ENCODE measurements around the gene NOXO1. TPM values are rescaled to one million over a fixed set of nuclear protein-coding genes. Genes with fewer than 3 reads are reported as not detected.

NOXO1 gene
- total RNA-seq, 1 experiment from 2014 or later, result 1.7 TPM

GRCh38 chr16:2016407-2016922 lies 35.2 kb upstream of the NOXO1 start:
- DNase-seq, result no peak
- H3K56ac ChIP-seq (ENCODE audit: insufficient read length, low read depth, low read length), result no peak overlapping the region
- peaks cover 13% of the 10 kb centered on the region; the same call in 1 of the 2 replicates for H3K27me3 ChIP-seq (ENCODE audit: insufficient read depth, low read length)
- no CpG with 5 or more reads among the region's 13 CpGs for WGBS (ENCODE audit: extremely low coverage, insufficient read length, low lambda C conversion rate)
- H3K23me2 ChIP-seq (ENCODE audit: insufficient read length, low read depth, low read length, poor library complexity, severe bottlenecking), result peaks cover 9% of the 10 kb centered on the region
- H2AK5ac ChIP-seq (ENCODE audit: insufficient read length, low read length), result no peak overlapping the region
- H2AFZ ChIP-seq (ENCODE audit: low read length), result no peak overlapping the region
- no peaks in the 10 kb centered on the region for H3K9me3 ChIP-seq (ENCODE audit: control insufficient read depth, low read depth, low read length)
- peak; percentile 78 for TF ChIP-seq CTCF (conservative IDR thresholded peaks at IDR 0.05)
- no peak overlapping the region for H2BK5ac ChIP-seq (ENCODE audit: insufficient read length, low read length)
- H3K4me1 Mint-ChIP-seq, result peaks cover 2% of the 10 kb centered on the region in 2 experiments; a peak in 1 of 4 replicates
- no peak overlapping the region for H2BK20ac ChIP-seq (ENCODE audit: low read depth, low read length, poor library complexity, severe bottlenecking)
- no peak overlapping the region for H4K91ac ChIP-seq (ENCODE audit: insufficient read length, low read depth, low read length)
- no peaks in the 10 kb centered on the region for H4K20me1 ChIP-seq (ENCODE audit: control insufficient read depth, insufficient read depth, insufficient read length)
- no peak overlapping the region for H3T11ph ChIP-seq (ENCODE audit: low read length)
- peaks cover 0 to under 1% of the 10 kb centered on the region in 2 experiments; a peak in 2 of 5 replicates for H3K9me3 Mint-ChIP-seq
- no peak overlapping the region for H3K27ac Mint-ChIP-seq
- no peak overlapping the region for H2BK120ac ChIP-seq (ENCODE audit: low read depth, low read length, poor library complexity, severe bottlenecking)
- no peaks in the 10 kb centered on the region for H3K79me2 ChIP-seq (ENCODE audit: insufficient read depth, low read length)
- peaks cover 0 to 2% (median 0%) of the 10 kb centered on the region in 3 experiments; a peak in 1 of 7 replicates for H3K36me3 Mint-ChIP-seq (ENCODE audit: insufficient read depth in 1 of 3, low read depth in 3 of 3)
- H3K4me3 Mint-ChIP-seq, result no peak overlapping the region
- no peak overlapping the region for H3K9ac ChIP-seq (ENCODE audit: extremely low read depth, insufficient read length, low read length)
- H3K4ac ChIP-seq (ENCODE audit: low read depth, low read length), result no peak overlapping the region
- no peak overlapping the region for H3K4me2 ChIP-seq (ENCODE audit: insufficient read depth, insufficient read length, low read length)
- H3K14ac ChIP-seq (ENCODE audit: insufficient read depth, low read length), result no peak overlapping the region; the same call in 1 of the 2 replicates
- H3K27me3 Mint-ChIP-seq (ENCODE audit: low read depth), result peaks cover 52% of the 10 kb centered on the region
- H3K79me1 ChIP-seq (ENCODE audit: insufficient read depth, low read depth, low read length, poor library complexity, severe bottlenecking), result no peaks in the 10 kb centered on the region
- H2BK12ac ChIP-seq (ENCODE audit: insufficient read length, low read depth, low read length), result no peak overlapping the region
- H2BK15ac ChIP-seq (ENCODE audit: low read depth, low read length), result no peak overlapping the region
- no peak overlapping the region for H3K27ac ChIP-seq (ENCODE audit: insufficient read length, low read depth, low read length)
- H4K8ac ChIP-seq (replicated peaks; ENCODE audit: insufficient read length, low read depth, low read length), result no peak overlapping the region
- H3K18ac ChIP-seq (ENCODE audit: insufficient read length, low read depth, low read length), result no peak overlapping the region
- no peaks in the 10 kb centered on the region for H3K4me1 ChIP-seq (ENCODE audit: insufficient read depth, low read length)
- H4K5ac ChIP-seq (ENCODE audit: insufficient read length, low read depth, low read length), result no peak overlapping the region
- no peak overlapping the region for H3K23ac ChIP-seq (ENCODE audit: insufficient read length, low read depth, low read length)

Data from H9 (cell line).